Loucy (cell line): ENCODE measurements around the gene VAV2.

Source experiments
- EZH2phosphoT487 ChIP-seq: fragments of 200-600 bp; IDR thresholded peaks from 2 replicates; pipeline ENCODE4 v1.6.1; 2018; ENCODE audit warnings: antibody characterized with exemption, mild to moderate bottlenecking, moderate library complexity, borderline replicate concordance
- TF ChIP-seq, protein P1 (sequence below): fragments of 200-600 bp; sonication (generic); conservative IDR thresholded peaks from 2 replicates; pipeline ENCODE4 v1.5.1; 2014; ENCODE audit warnings: mild to moderate bottlenecking, antibody characterized with exemption, low read length

GRCh38 chr9:134032456-134033222 lies 40.5 kb upstream of the VAV2 start:
- TF ChIP-seq, protein P1, sequence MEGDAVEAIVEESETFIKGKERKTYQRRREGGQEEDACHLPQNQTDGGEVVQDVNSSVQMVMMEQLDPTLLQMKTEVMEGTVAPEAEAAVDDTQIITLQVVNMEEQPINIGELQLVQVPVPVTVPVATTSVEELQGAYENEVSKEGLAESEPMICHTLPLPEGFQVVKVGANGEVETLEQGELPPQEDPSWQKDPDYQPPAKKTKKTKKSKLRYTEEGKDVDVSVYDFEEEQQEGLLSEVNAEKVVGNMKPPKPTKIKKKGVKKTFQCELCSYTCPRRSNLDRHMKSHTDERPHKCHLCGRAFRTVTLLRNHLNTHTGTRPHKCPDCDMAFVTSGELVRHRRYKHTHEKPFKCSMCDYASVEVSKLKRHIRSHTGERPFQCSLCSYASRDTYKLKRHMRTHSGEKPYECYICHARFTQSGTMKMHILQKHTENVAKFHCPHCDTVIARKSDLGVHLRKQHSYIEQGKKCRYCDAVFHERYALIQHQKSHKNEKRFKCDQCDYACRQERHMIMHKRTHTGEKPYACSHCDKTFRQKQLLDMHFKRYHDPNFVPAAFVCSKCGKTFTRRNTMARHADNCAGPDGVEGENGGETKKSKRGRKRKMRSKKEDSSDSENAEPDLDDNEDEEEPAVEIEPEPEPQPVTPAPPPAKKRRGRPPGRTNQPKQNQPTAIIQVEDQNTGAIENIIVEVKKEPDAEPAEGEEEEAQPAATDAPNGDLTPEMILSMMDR: no peak
- TF ChIP-seq EZH2phosphoT487: no peak
